Activated CD8-positive, alpha-beta memory T cell treated with anti-CD3 and anti-CD28 coated beads, Interleukin-2, amount 50 U/mL, for 1 hour (primary cell): ENCODE measurements around the gene SORCS1.

Experiments used
- DNase-seq: peaks from one replicate; pipeline ENCODE4 v3.0.0-alpha.2; 2020; ENCODE audit errors: extremely low read depth

Gene SORCS1

GRCh38 chr10:106595281-106595680 lies 569.2 kb downstream of the SORCS1 start:
- no peak for DNase-seq

GRCh38 chr10:106593876-106594275 lies 570.6 kb downstream of the SORCS1 start:
- no peak for DNase-seq

GRCh38 chr10:106592396-106592795 lies 572.1 kb downstream of the SORCS1 start:
- no peak for DNase-seq

GRCh38 chr10:106582291-106582690 lies 582.2 kb downstream of the SORCS1 start:
- DNase-seq: no peak

- DNase-seq: no peak
Measured at GRCh38 chr10:106577756-106578155, 586.8 kb downstream of the SORCS1 start.

GRCh38 chr10:106577266-106577665 lies 587.2 kb downstream of the SORCS1 start:
- no peak for DNase-seq

GRCh38 chr10:106576534-106576933 lies 588.0 kb downstream of the SORCS1 start:
- DNase-seq: no peak

GRCh38 chr10:106573106-106573505 lies 591.4 kb downstream of the SORCS1 start:
- DNase-seq: no peak

GRCh38 chr10:106571192-106571946 lies 593.1 kb downstream of the SORCS1 start:
- no peak for DNase-seq

GRCh38 chr10:106570268-106570667 lies 594.2 kb downstream of the SORCS1 start:
- no peak for DNase-seq

GRCh38 chr10:106567629-106568028 lies 596.9 kb downstream of the SORCS1 start:
- DNase-seq: no peak

GRCh38 chr10:106566873-106567272 lies 597.6 kb downstream of the SORCS1 start:
- no peak for DNase-seq

GRCh38 chr10:106565546-106565945 lies 599.0 kb downstream of the SORCS1 start:
- DNase-seq: no peak

GRCh38 chr10:106563384-106563783 lies 601.1 kb downstream of the SORCS1 start:
- no peak for DNase-seq

GRCh38 chr10:106560925-106561640 lies 603.4 kb downstream of the SORCS1 start:
- DNase-seq: no peak

GRCh38 chr10:106559442-106559841 lies 605.1 kb downstream of the SORCS1 start:
- no peak for DNase-seq

- DNase-seq: no peak
Measured at GRCh38 chr10:106557951-106558733, 606.4 kb downstream of the SORCS1 start.

- DNase-seq: no peak
Measured at GRCh38 chr10:106557053-106557452, 607.5 kb downstream of the SORCS1 start.

- no peak for DNase-seq
Measured at GRCh38 chr10:106555599-106555998, 608.9 kb downstream of the SORCS1 start.

- DNase-seq: no peak
Measured at GRCh38 chr10:106551501-106552062, 612.9 kb downstream of the SORCS1 start.

- DNase-seq: no peak
Measured at GRCh38 chr10:106548832-106549231, 615.7 kb downstream of the SORCS1 start.

- DNase-seq: no peak
Measured at GRCh38 chr10:106547047-106547635, 617.4 kb downstream of the SORCS1 start.
